ENCODE results near the gene ZGRF1.
"Not testable (repeated sequence)": the region's sequence is repeated elsewhere in the genome, so short reads cannot be mapped to it uniquely, and the experiment has no call there.

ZGRF1 gene

DNA sequence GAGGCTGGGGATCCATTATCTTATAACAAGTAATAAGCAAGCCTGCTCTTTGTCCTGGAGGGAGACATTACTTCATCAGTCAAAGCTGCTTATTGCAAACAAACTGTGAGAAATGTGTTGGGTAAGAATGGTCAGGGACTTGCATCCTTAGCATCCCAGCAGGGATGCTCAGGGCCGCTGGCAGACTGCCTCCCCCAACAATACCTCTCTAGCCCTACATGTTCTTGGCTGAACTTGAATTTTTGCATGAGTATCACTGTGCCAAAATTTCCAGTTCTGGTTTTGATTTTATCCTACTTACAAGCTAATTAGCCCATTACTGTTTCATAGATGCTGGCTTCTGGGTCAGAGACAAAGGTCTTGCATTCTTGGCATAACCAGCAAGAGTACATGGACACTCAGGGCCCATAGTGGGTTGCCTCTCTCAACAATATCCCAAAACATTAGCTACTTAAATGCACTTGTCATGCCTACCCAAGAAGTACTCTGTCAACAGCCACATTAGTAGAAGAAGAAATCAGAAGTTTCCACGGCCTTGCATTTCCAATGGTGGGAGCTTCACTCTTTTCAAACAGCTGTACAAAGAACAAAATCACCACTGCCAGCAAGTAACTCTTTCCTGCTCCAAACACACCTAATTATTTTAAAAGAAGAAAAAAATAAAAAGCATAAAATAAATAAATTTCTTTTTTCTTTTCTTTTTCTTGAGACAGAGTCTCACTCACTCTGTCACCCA lies 78.9 kb downstream of the ZGRF1 start:
- no peak for DNase-seq

GRCh38 chr4:112554271-112554670 lies 82.4 kb downstream of the ZGRF1 start:
- DNase-seq: not testable (repeated sequence)

GRCh38 chr4:112552668-112553067 lies 84.0 kb downstream of the ZGRF1 start:
- DNase-seq: no peak

DNA sequence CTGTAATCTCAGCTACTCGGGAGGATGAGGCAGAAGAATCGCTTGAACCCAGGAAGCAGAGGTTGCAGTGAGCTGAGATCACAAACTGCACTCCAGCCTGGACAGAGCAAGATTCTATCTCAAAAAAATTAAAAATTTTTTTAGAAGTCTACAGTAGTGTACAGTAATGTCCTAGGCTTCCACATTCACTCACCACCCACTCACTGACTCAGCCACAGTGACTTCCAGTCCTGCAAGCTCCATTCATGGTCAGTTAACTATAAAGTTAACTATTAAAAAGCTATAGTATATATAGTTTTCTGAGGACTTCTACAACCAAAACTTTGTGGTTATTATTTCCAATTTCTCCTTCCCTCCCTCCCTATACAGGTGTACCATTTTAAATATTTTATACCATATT lies 86.0 kb downstream of the ZGRF1 start:
- DNase-seq: no peak

DNA sequence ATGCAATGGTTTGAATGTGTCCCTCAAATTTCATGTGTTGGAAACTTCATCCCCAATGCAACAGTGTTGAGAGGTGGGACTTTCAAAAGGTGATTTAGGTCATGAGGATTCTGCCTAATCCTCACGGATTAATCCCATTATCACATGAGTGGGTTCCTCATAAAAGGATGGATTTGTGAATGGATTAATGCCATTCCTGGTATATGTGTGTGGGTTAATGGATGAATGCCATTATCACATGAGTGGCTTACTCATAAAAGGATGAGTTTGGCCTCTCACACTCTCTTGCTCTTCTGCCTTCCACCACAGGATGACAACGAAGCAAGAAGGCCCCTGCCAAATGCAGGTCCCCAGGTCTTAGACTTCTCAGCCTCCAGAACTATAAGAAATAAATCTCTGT lies 90.2 kb downstream of the ZGRF1 start:
- DNase-seq: no peak

DNA sequence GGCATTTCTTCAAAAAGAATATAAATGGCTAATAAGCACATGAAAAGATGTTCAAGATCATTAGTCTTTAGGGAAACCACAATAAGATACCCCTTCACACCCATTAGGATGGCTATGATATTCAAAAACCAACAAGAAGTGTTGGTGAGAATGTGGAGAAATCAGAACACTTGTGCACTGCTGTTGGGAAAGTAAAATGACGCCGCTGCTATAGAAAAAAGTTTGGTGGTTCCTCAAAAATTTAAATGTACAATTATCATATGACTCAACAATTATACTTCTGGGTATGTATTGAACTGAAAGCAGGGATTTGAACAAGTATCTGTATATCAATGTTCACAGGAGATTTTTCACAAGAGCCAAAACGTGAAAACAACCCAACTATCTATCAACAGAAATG lies 91.4 kb downstream of the ZGRF1 start:
- no peak for DNase-seq

- DNase-seq: no peak
These were observed 96.0 kb downstream of the ZGRF1 start for GRCh38 chr4:112540695-112541094.

GRCh38 chr4:112536123-112536522 lies 100.6 kb downstream of the ZGRF1 start:
- no peak for DNase-seq

GRCh38 chr4:112532267-112532666 lies 104.4 kb downstream of the ZGRF1 start:
- DNase-seq: no peak

DNA sequence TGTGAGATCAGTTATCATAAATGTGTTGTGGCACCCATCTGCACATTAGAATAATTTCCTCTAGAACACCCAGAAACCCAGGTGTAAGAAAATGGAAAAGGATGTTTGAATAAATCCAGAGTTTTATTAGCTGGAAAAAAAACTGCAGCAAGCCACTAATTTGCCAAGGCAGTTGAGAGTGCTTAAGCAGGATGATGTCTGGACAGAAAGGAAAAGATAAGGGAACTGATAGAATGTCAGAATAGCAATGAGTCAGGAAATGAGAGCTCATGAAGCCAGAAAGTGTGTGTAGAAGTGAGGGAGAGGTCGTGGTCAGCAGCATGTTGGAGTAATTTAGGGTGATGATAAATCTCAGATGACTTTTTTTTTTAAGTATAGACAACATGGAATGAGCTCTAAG lies 105.6 kb downstream of the ZGRF1 start:
- DNase-seq: no peak

DNA sequence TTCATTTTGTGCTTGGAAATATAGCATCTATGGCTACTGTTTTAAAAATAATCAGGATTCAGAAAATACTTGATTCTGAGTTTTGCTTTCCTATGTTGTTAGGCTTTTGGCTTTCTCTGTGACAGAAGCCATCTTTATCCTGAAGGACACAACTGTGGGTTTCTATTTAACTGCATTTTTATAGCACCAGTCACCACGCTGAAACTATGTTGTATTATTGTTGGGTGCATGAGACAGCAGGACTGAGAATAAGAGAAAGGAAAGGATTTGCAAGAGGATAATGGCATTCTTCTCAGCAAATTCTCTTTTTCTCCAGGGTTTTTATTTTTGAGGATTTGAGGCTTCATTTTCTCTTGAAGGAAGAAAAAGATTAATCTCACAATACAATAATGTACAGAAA lies 110.6 kb downstream of the ZGRF1 start:
- DNase-seq: no peak

DNA sequence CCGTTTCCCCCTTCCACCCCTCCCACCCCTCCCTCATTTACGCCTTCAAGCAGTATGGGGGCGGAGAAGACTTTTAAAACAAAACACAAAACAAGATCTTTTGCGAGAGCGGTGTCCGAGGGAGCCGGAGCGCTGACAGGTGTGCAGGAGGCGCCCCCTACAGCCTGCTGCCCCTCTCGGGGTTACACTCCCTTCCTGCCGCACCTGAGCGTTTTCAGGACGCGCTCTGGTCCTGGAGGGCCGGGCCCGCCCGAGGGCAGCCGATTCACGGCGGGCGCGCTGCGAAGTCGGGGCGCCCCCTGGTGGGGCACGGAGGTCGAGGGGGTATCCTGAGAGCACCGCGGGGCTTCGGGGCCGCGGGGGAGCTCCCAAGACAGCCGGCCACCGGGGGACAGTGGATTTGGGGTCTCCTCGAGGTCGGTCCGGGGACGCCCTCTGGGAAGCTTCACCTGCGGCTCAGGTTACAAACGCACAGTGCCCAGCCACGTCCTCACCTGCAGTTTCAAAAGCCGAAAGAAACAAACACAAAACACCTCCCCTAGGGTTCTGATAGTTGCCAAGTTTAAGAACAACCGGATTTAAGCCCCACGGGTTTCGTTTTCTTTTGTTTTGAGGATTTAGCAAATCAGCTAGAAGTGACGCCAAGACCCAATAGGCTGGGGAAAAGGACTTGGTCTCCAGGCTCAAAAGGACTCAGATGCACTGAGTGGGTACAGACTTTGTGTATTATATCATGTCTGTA lies 112.8 kb downstream of the ZGRF1 start:
- DNase-seq: peak; percentile 65

- peak; percentile 30 for DNase-seq
These were observed 113.5 kb downstream of the ZGRF1 start for GRCh38 chr4:112523008-112523721.

DNA sequence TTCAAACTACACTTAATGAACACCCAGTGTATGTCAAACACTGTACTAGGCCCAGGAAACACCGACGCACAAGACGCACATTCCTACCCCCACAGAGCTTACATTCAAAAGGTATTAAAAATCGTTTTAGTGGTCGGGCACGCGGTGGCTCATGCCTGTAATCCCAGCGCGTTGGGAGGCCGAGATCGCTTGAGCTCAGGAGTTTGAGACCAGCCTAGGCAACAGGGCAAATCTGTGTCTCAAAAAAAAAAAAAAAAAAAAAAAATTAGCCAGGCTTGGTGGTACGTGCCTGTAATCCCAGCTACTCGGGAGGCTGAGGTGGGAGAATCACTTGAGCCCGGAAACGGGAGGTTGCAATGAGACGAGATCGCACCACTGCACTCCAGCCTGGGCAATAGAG lies 114.3 kb downstream of the ZGRF1 start:
- not testable (repeated sequence) for DNase-seq

GRCh38 chr4:112521123-112522023 lies 115.3 kb downstream of the ZGRF1 start:
- DNase-seq: no peak

DNA sequence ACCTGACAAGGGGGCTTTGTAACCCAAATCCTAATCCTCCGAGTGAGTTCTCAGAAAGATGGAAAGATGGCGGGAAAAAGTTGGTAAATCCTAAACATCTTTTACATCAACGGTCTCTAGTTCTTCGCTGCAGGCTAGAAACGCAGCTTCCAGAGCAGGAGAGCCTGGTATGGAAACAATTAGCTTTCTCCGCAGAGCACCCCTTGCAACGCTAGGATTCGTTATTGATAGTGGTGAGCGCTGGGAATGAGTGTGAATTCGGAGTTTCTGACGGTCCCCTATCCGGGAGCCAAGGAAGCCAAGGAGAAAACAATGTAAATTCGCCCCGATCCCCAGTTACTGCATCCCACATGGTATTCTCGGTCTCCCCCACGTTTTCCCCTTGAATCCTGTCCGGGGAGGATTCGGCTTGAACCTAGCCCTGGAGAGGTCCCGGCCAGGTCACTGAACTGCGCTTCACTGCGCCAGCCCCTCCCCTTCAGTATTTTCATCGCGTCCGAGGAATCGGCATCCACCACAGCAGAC lies 116.0 kb downstream of the ZGRF1 start:
- DNase-seq: no peak

DNA sequence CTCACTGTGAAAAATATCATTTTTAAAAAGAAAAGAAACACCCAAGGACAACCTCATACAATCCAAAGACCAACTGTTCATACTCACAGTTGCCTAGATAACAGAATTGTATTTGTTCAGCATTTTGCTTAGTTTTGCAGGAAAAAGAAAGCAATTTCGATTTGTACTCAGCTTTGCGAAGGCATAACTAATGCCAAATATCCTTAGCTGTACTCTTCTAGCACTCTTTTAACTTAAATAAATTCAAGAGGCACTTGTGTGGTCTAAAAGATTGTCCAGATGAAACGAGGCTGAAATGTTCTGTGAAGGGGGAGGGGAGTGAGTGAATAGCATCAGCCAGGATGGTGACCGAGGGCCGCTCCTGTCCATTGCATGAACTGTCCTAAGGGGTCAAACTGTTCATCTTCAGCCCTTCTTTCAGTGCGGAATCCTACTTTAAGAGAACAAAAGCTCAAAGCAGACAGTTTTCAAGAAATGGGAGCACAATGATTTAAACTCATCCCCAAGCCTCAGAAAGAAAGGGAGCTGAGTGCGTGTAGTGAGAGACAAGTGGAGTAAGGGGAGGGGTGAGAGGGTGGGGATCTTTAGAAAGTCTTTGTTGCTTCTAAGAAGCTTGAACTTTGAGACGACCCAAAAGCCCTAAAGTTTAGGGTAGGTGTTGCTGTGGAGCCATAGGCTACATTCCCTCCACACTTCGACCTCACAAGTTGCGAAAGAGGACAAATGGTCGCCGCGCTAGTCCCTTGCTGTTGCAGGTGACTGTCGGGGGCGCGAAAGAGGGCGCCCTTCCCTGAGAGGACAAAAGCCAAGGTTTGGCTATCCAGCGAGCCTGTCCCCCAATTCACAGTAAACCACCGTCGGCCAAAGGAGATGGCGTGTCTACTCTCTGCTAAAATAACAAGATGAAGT lies 116.8 kb downstream of the ZGRF1 start:
- no peak for DNase-seq

DNA sequence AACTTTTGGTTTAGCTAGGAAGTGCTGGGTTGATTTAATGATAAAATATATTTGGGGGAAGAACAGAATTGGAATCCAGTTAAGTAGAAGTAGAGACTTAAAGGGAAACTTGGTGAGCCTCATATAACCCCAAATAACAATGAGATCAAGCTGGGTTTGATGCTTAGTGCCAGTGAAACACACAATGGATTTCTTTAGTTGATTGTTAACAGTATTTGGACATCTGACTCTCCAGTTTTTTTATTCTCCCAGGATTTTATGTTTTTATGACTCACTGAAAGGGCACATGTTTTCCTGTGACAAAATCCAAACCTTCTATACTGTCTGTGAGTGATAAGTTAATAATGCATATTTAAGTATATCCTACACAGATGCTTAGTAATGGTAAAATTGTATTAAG lies 118.0 kb downstream of the ZGRF1 start:
- DNase-seq: no peak

DNA sequence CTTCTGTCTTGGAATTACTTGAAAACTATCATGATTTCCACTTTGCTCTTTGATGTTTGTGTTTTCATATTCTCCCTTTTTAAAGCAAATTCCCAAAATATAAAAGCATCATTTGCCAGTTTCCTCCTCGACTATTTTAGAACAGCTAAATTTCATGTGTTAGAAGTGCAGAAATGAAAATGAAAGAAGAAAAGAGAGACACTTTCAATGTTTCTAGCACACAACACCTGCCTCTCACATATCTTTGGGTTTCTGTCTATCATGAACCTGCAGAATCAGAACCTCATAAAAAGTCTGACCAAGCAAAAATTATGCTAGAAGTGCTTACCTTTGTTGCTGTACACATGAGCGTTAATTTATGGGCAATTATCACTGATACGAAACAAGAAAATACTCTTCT lies 118.8 kb downstream of the ZGRF1 start:
- no peak for DNase-seq

GRCh38 chr4:112517067-112517634 lies 119.6 kb downstream of the ZGRF1 start:
- DNase-seq: no peak

DNA sequence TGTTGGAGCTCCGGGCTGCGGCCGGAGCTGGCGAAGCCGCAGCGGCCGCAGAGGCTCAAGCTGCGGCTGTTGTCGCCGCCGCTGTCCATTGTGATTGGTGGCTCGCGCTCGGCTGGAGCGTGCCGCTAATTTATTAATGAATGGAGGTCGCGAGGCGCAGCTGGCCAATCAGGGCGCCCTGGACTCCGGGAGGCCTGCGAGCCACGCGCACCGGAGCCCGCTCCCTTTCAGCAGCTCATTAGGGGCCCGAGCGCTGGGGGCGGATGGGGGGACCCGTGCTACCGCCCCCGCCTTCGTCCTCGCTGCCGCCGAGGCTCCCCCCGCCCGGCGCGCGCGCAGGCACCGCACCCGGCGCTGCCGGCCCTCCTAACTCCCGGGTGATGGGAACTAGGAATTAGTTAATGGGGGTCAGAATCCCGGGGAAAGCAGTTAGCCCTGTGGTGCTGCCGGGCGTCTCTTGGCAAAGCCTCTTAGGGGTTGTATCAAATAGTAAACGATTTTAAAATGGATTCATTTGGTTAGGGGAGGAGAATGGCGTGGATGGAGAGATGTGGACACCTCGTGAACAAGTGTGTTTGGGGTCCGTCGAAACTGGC lies 120.1 kb downstream of the ZGRF1 start:
- DNase-seq: no peak

All from CD4-positive, alpha-beta T cell treated with Interleukin-4 for 4 hours (primary cell).